ENCODE data around the gene DYNC2I2. TPM values are rescaled to one million over a fixed set of nuclear protein-coding genes. Genes with fewer than 3 reads are reported as not detected.
A peak's percentile ranks its signal among the peaks of the same experiment; 100 is the strongest.

The DYNC2I2 gene
- total RNA-seq, 2 experiments from 2014 or later, result 24.3 to 25.6 TPM

DNA sequence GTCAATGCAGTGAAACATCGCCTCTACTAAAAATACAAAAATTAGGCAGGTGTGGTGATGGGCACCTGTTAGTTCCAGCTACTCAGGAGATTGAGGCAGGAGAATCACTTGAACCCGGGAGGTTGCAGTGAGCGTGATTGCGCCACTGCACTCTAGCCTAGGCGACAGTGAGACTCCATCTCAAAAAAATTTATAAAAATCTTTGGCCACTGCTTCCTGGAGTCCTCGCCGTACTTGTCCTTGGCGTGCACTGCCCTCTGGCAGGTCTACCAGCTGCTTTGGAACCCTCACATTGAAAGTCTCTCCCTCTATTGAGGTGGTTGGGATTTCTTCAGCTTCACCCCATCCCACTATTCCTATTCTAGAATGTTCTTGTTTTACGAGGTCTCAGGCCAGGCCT lies 25.0 kb downstream of the DYNC2I2 start:
- intact Hi-C loops (cut with micrococcal nuclease), result no loop called here

DNA sequence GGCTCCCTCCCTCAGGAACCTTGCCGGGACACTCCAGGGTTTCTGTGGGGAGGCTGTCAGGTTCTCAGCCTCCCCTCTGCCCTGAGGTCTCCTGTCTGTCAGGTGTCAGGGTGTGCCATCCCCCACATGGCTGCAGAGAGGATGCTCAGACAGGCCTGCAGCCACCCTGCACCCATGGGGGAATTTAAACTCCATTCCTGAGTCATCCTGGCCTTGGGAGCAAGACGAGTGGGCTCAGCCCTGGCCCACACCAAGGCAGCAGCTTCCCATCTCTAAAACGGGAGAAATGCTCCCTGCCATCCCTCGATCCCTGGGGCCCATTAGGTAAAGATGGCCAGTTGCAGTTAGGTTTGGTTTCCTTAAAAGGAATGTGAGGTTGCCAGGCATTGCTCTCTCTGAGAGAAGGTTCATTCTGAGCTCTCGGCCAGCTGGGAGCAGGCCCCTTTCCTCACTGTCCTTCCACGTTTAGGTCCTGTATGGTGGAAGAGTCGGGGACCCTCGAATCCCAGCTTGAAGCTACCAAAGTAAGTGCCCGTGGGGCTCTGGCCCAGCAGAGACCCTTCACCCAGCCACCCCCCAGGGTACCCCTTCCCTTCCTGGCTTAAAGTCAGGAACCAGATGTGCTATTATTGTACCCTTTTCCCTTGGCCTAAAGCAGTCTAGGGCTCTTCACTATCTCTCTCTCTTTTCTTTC lies 26.6 kb downstream of the DYNC2I2 start:
- no peak overlapping the region for H3K4me3 Mint-ChIP-seq
- DNase-seq, result no peak
- CTCF ChIA-PET, result no interaction called here
- POLR2A ChIA-PET, result interaction anchor here (1.1 kb wide), 1 partner anchor 8 kb away, joined by 4 read pairs; no protein-coding TSS in a partner anchor
- H3K9me3 Mint-ChIP-seq, result no peaks in the 10 kb centered on the region
- H3K27me3 Mint-ChIP-seq, result no peaks in the 10 kb centered on the region
- H3K36me3 Mint-ChIP-seq (ENCODE audit: low read depth), result peaks cover 22% of the 10 kb centered on the region
- H3K27ac Mint-ChIP-seq, result peak overlapping the region; percentile 49
- ATAC-seq, result no peak
- no peaks in the 10 kb centered on the region for H3K4me1 Mint-ChIP-seq (ENCODE audit: low read depth)
- intact Hi-C loops (cut with micrococcal nuclease), result no loop called here
- TF ChIP-seq, protein P1, sequence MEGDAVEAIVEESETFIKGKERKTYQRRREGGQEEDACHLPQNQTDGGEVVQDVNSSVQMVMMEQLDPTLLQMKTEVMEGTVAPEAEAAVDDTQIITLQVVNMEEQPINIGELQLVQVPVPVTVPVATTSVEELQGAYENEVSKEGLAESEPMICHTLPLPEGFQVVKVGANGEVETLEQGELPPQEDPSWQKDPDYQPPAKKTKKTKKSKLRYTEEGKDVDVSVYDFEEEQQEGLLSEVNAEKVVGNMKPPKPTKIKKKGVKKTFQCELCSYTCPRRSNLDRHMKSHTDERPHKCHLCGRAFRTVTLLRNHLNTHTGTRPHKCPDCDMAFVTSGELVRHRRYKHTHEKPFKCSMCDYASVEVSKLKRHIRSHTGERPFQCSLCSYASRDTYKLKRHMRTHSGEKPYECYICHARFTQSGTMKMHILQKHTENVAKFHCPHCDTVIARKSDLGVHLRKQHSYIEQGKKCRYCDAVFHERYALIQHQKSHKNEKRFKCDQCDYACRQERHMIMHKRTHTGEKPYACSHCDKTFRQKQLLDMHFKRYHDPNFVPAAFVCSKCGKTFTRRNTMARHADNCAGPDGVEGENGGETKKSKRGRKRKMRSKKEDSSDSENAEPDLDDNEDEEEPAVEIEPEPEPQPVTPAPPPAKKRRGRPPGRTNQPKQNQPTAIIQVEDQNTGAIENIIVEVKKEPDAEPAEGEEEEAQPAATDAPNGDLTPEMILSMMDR (IDR thresholded peaks at IDR 0.05), result no peak

More for the DNA sequence above, 25.0 kb downstream of the DYNC2I2 start:
- Mint-ChIP-seq H3K9me3 (no peaks in the 10 kb centered on the region), H3K4me3 (no peak overlapping the region), H3K27me3 (no peaks in the 10 kb centered on the region), H3K27ac (no peak overlapping the region), H3K4me1 (ENCODE audit: low read depth) (no peaks in the 10 kb centered on the region), H3K36me3 (ENCODE audit: low read depth) (peaks cover 16% of the 10 kb centered on the region)
- ChIA-PET CTCF (no interaction called here), POLR2A (interaction anchor here (0.9 to 1.0 kb wide), 2 partner anchors 12 to 64 kb away, joined by 3 read pairs; no protein-coding TSS in a partner anchor)
- ATAC-seq (no peak), DNase-seq (no peak)
- TF ChIP-seq, protein P1 (IDR thresholded peaks at IDR 0.05), result no peak

DNA sequence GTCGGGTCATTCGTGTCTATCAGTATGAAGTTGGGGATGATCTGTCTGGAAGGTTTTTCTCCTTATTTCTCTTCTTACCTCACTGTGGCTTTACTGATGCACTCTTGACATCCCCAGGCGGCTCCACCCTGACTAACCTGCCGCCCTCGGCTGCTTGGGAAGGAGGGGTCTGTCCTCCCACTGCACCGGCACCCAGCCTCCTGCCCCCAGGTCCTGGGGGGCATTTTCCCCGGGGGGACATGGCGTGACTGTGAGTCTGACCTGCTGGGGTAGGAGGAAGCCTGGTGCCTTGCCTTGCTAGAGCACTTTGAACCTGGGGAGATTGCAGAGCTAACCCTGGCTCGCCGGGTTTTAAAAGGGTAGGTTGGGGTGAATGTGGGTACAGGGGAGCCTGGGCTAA lies 27.5 kb downstream of the DYNC2I2 start:
- TF ChIP-seq, protein P1 (IDR thresholded peaks at IDR 0.05), result no peak
- Mint-ChIP-seq H3K36me3 (ENCODE audit: low read depth) (peaks cover 31% of the 10 kb centered on the region), H3K9me3 (no peaks in the 10 kb centered on the region), H3K27me3 (no peaks in the 10 kb centered on the region), H3K4me3 (no peak overlapping the region), H3K4me1 (ENCODE audit: low read depth) (no peaks in the 10 kb centered on the region), H3K27ac (no peak overlapping the region)
- POLR2A ChIA-PET, result no interaction called here
- CTCF ChIA-PET, result no interaction called here
- ATAC-seq (no peak), DNase-seq (no peak)
- intact Hi-C loops (cut with micrococcal nuclease), result no loop called here

DNA sequence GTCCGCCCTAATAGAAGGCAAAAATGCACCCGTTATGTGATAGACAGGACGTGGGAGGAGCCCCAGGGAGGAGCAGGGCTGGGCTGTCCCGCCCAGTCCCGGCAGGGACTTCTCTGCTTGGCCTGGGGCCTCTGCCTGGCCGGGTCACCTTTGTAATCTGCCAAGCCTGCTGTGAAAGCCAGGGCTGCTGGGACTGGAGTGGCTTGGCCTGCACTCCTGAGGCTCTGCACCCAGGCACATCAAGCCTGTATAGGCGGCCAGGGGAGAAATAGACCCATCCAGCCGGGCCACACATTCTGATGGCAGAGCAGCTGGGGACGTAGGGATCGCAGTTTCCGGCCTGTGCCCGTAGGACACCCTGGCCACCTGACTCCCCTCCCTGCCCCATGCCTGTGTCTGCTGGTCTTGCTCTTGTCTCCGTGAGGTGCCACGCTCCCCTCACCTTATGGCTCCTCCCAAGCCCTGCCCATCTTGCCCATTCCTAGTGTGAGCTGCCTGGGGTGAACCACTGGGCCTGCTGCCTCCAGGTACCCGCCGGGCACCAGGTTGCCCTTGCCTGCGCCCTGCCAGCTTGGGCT lies 28.1 kb downstream of the DYNC2I2 start:
- TF ChIP-seq, protein P1 (IDR thresholded peaks at IDR 0.05), result no peak
- Mint-ChIP-seq H3K27ac (no peak overlapping the region), H3K27me3 (no peaks in the 10 kb centered on the region), H3K4me3 (no peak overlapping the region), H3K4me1 (ENCODE audit: low read depth) (no peaks in the 10 kb centered on the region), H3K9me3 (no peaks in the 10 kb centered on the region), H3K36me3 (ENCODE audit: low read depth) (peaks cover 32% of the 10 kb centered on the region)
- intact Hi-C loops (cut with micrococcal nuclease), result no loop called here
- no peak for ATAC-seq
- DNase-seq, result no peak
- POLR2A ChIA-PET, result no interaction called here
- CTCF ChIA-PET, result no interaction called here

DNA sequence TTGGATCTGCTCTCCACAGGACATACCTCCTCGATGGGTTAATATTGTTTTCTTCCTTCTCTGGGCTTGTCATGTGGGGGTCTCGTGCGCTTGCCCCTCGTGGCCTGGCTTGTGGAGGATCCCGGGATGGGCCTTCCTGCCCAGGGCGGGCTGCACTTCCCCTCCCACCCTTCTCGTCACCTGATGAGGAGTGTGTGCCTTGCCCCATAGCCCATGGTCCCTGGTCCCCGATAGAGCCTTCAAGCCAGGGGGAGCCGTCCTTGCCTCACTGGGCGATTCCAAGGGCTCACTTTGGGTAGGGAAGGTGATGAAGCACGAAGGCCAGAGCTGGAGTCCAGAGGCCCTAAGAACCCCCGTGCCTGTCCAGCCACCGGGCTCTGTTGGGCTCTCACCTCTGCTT lies 28.7 kb downstream of the DYNC2I2 start:
- CTCF ChIA-PET, result no interaction called here
- Mint-ChIP-seq H3K4me3 (no peak overlapping the region), H3K27me3 (no peaks in the 10 kb centered on the region), H3K9me3 (no peaks in the 10 kb centered on the region), H3K4me1 (ENCODE audit: low read depth) (no peaks in the 10 kb centered on the region), H3K36me3 (ENCODE audit: low read depth) (peaks cover 27% of the 10 kb centered on the region), H3K27ac (no peak overlapping the region)
- DNase-seq (no peak), ATAC-seq (no peak)
- TF ChIP-seq, protein P1 (IDR thresholded peaks at IDR 0.05), result no peak
- intact Hi-C loops (cut with micrococcal nuclease), result no loop called here
- POLR2A ChIA-PET, result no interaction called here
